ENCODE results near the gene TSPYL4.

GRCh38 chr6:116268589-116269293, 14.9 kb upstream of the TSPYL4 start:
- TF ChIP-seq CTCF (IDR thresholded peaks at IDR 0.05) (peak; percentile 75), EZH2 (IDR thresholded peaks at IDR 0.05; ENCODE audit: borderline replicate concordance, insufficient read depth, low read depth, low read length, poor library complexity, severe bottlenecking) (no peak)
